Ovary (tissue), 9 donors: ENCODE results near the gene STK32C. TPM values are rescaled to one million over a fixed set of nuclear protein-coding genes. Genes with fewer than 3 reads are reported as not detected.
A peak's percentile ranks its signal among the peaks of the same experiment; 100 is the strongest.
"Not testable (repeated sequence)": the region's sequence is repeated elsewhere in the genome, so short reads cannot be mapped to it uniquely, and the experiment has no call there.

Experiments used
- DNase-seq, 5 donors: peaks; one replicate each; pipeline ENCODE4 v3.0.0-alpha.2; 2019 to 2020
- H3K27ac ChIP-seq, 2 donors: fragments of 200-600 bp; one replicate each; pipeline versions ENCODE4 v1.5.1 to v1.8.0; 2019 to 2022
- H3K27me3 ChIP-seq: fragments of 200-600 bp; one replicate; pipeline ENCODE4 v1.8.0; 2022
- H3K36me3 ChIP-seq: fragments of 200-600 bp; sonication (generic); one replicate; pipeline ENCODE4 v1.5.1; 2019
- H3K4me1 ChIP-seq: one replicate; pipeline ENCODE4 v1.8.1; 2013; ENCODE audit warnings: mild to moderate bottlenecking, moderate library complexity; ENCODE audit not compliant: insufficient read depth
- H3K4me3 ChIP-seq: fragments of 200-600 bp; sonication (generic); one replicate; pipeline ENCODE4 v1.5.1; 2017
- H3K9me3 ChIP-seq, 2 donors: fragments of 200-600 bp in 1 of 2; sonication (generic) in 1 of 2; one replicate each; pipeline versions ENCODE4 v1.5.1 to v1.8.1; 2013 to 2019; ENCODE audit warnings: mild to moderate bottlenecking in 1 of 2, moderate library complexity in 1 of 2
- CTCF ChIP-seq, 3 donors: fragments of 450-650 bp in 2 of 3; fragments of 200-600 bp in 1 of 3; IDR thresholded peaks; one replicate each; pipeline versions ENCODE4 v1.5.1 to v1.8.0; 2016 to 2022; ENCODE audit warnings: antibody characterized with exemption in 3 of 3, mild to moderate bottlenecking in 1 of 3
- EP300 ChIP-seq: sonication (generic); formaldehyde crosslinking; IDR thresholded peaks from one replicate; pipeline ENCODE4 v1.6.1; 2017; ENCODE audit warnings: antibody characterized with exemption
- POLR2A ChIP-seq: fragments of 450-650 bp; IDR thresholded peaks from one replicate; pipeline ENCODE4 v1.6.1; 2017; ENCODE audit warnings: antibody characterized with exemption, mild to moderate bottlenecking, moderate library complexity
- WGBS, 3 donors: extraction: QIAGEN DNeasy Blood & Tissue Kit in 1 of 3; methylation state at CpG; one replicate each; pipeline versions ENCODE4 v1.1.5 to v1.1.7; 2013 to 2017; 5-methylcytosine and 5-hydroxymethylcytosine counted together
- intact Hi-C, 4 donors: fragments of 100-400 bp; cut with DNase I; formaldehyde crosslinking; loops; one replicate each; pipeline versions ENCODE4 v1.11.0 to v1.15.1; 2022 to 2023
- polyA plus RNA-seq, 2 donors: library from polyadenylated mRNA; stranded (reverse); fragments of 200-250 nt in 1 of 2; fragments of 350-450 nt in 1 of 2; fragmentation: Illumina TruSeq in 1 of 2; extraction: RNeasy Lipid Tissue Mini Kit (QIAGEN cat#74804) in 1 of 2; gene quantifications; one replicate each; pipeline ENCODE4 v1.2.3, GENCODE V29; 2013 to 2014
- total RNA-seq, 7 donors: library from RNA; depleted of rRNA in 2 of 7; stranded (reverse); fragments of >200 nt in 2 of 7; fragmentation: NEBNext Ultra II Directional in 3 of 7; extraction: Animal tissue kit (Norgen Biotek cat#: 25700) in 3 of 7; gene quantifications; one replicate each; pipeline versions ENCODE4 v1.1.0 to v1.2.4, GENCODE V29; 2016 to 2023
- donor health status: DM: no; HTN: no; CAD: no; lungs with moderate emphysema.
- donor health status: DM: no; HTN: no; CAD: no.
- donor health status: Bipolar disorder and iron deficiency.
- donor health status: DM: yes; HTN: yes; CAD: no.
- donor health status: DM: no; HTN: no; CAD: no.
- donor health status: DM: yes; HTN: yes; CAD: no.

STK32C gene
- total and polyA plus RNA-seq, 9 donors: 2.6 to 13.8 (median 8.8) TPM

DNA sequence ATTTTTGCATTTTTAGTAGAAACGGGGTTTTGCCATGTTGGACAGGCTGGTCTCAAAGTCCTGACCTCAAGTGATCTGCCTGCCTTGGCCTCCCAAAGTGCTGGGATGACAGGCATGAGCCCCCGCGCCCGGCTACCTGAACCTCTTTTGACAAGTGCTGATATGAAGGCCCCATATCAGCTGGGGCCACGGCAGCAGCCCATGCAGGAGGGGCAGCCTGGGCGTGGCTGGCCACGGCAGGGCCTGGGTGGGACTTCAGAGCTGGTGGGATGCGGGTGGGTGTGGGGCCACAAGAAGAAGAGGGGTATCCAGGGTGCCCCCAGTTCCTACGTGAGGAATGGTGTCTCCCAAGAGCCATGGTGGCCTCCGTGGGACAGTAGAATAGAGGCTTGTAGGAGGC is 31.1 kb upstream of the STK32C start:
- no peaks in the 10 kb centered on the region for H3K36me3 ChIP-seq
- intact Hi-C loops: no loop called here
- H3K4me1 ChIP-seq: no peaks in the 10 kb centered on the region
- TF ChIP-seq CTCF (IDR thresholded peaks at IDR 0.05) (no peak), POLR2A (no peak), EP300 (no peak)
- WGBS, 3 donors: 90 to 91% (median 91%) methylated on average over 10 of the region's 10 CpGs
- H3K27me3 ChIP-seq: no peaks in the 10 kb centered on the region
- no peak overlapping the region for H3K4me3 ChIP-seq
- no peaks in the 10 kb centered on the region for H3K9me3 ChIP-seq
- no peak overlapping the region for H3K27ac ChIP-seq
- no peak for DNase-seq

DNA sequence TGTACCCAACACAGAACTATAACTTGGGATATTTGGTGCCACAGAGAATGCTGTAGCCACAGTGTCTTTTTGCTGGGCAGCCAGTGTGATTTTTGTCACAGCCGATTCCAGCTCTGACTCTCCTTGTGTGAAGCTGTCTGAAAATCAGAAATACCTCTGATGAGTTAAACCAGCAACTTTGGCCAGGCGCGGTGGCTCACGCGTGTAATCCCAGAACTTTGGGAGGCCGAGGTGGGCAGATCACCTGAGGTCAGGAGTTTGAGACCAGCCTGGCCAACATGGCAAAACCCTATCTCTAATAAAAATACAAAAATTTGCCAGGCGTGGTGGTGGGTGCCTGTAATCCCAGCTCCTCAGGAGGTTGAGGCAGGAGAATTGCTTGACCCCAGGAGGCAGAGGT is 30.1 kb upstream of the STK32C start:
- H3K9me3 ChIP-seq, H3K4me1 ChIP-seq, DNase-seq, intact Hi-C loops, H3K27ac ChIP-seq, H3K27me3 ChIP-seq, H3K4me3 ChIP-seq, H3K36me3 ChIP-seq: not testable (repeated sequence)
- 89 to 96% (median 93%) methylated on average over 7 of the region's 7 CpGs for WGBS, 3 donors

- intact Hi-C loops: no loop called here
- DNase-seq: no peak
- WGBS, 3 donors: 69 to 80% (median 72%) methylated on average over 19 of the region's 19 CpGs
- H3K9me3 ChIP-seq: no peaks in the 10 kb centered on the region
- no peaks in the 10 kb centered on the region for H3K36me3 ChIP-seq
- H3K27me3 ChIP-seq: no peaks in the 10 kb centered on the region
- H3K4me1 ChIP-seq: no peaks in the 10 kb centered on the region
- no peak overlapping the region for H3K27ac ChIP-seq
- no peak for TF ChIP-seq CTCF (IDR thresholded peaks at IDR 0.05)
- TF ChIP-seq EP300: no peak
- no peak for TF ChIP-seq POLR2A
- peak overlapping the region; percentile 11 for H3K4me3 ChIP-seq
Measured at GRCh38 chr10:132336919-132337407, 29.2 kb upstream of the STK32C start.

DNA sequence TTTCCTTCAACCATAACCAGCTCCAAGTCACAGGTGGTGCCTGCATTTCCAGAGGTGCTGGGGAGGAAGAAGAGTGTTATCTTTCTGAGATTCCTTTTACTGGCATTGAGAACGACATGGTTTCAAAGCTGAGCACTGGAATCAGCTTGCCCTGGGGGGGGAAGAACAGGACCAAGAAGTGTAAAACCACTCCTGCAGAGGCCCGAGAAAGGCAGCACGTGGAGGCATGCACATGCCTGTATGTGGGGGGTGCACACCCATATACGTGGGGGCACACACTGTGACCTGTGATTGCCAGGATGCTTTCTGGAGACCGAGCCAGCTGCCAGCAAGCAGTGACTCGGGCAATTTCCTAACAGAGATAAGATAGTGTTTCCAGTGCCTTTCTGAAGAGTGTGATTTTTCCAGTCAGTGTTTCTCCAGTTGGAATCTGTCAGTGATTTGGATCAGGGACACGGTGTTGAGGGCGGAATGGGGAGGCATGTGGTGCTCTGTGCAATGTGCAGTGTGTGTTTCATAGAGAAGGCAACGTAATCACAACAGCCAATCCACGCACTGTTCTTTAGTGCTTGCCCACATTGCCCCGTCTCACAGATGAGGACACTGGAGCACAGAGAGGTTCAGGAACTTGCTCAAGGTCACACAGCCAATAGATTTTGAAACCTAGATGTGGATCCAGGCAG is 28.5 kb upstream of the STK32C start:
- TF ChIP-seq CTCF (IDR thresholded peaks at IDR 0.05) (no peak), EP300 (no peak), POLR2A (no peak)
- WGBS, 3 donors: 54 to 66% (median 58%) methylated on average over 11 of the region's 11 CpGs
- H3K27me3 ChIP-seq: no peaks in the 10 kb centered on the region
- intact Hi-C loops: no loop called here
- DNase-seq: no peak
- no peaks in the 10 kb centered on the region for H3K4me1 ChIP-seq
- no peaks in the 10 kb centered on the region for H3K36me3 ChIP-seq
- no peak overlapping the region for H3K4me3 ChIP-seq
- no peaks in the 10 kb centered on the region for H3K9me3 ChIP-seq
- no peak overlapping the region for H3K27ac ChIP-seq

DNA sequence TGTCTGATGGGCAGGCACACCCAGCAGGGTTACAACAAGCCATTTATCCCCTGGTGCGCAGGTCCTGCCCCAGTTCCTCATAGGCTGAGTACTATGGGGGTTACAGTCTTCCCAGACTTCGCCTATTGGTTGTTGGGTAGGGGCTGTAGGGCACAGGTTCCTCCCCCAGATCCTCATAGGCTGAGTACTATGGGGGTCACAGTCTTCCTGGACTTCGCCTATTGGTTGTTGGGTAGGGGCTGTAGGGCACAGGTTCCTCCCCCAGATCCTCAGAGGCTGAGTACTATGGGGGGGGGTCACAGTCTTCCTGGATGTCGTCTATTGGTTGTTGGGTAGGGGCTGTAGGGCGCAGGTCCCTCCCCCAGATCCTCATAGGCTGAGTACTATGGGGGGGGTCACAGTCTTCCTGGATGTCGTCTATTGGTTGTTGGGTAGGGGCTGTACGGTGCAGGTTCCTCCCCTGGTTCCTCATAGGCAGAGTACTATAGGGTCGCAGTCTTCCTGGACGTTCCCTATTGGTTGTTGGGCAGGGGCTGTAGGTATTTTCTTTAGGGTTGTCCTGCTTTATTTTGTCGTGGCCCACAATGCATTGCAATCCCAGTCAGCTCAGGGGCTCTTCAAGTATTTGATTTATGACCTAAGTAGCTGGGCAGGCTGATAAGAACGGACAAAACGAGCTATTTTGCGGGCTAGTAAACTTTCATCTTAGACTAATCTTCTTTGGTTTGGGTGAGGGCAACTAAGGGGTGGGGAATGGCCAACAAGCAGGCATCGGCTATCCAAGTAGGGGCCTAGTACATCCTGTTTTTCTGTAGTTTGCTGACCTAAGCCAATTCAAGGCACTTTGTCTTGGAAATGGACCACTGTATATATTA is 27.7 kb upstream of the STK32C start:
- no peaks in the 10 kb centered on the region for H3K27me3 ChIP-seq
- no peaks in the 10 kb centered on the region for H3K36me3 ChIP-seq
- H3K4me3 ChIP-seq: no peak overlapping the region
- no peaks in the 10 kb centered on the region for H3K9me3 ChIP-seq
- WGBS, 3 donors: 85 to 88% (median 87%) methylated on average over 14 of the region's 14 CpGs
- TF ChIP-seq POLR2A: no peak
- TF ChIP-seq CTCF (IDR thresholded peaks at IDR 0.05): no peak
- no peak for TF ChIP-seq EP300
- no peak overlapping the region for H3K27ac ChIP-seq
- DNase-seq: no peak
- H3K4me1 ChIP-seq: peaks cover 3% of the 10 kb centered on the region
- intact Hi-C loops: no loop called here
